ENCODE results near the gene ARHGEF1. TPM values are rescaled to one million over a fixed set of nuclear protein-coding genes. Genes with fewer than 3 reads are reported as not detected.

The ARHGEF1 gene
- polyA plus RNA-seq, 1 donor (not counting 4 experiments of a cell fraction or from before 2014, with no cell fraction given), result 30.5 TPM

GRCh38 chr19:41906916-41907680, 24.1 kb downstream of the ARHGEF1 start:
- no peak for TF ChIP-seq CTCF (optimal IDR thresholded peaks at IDR 0.05 in 1 of 3, IDR thresholded peaks at IDR 0.05 in 1 of 3, conservative IDR thresholded peaks at IDR 0.05 in 1 of 3; ENCODE audit: extremely low read depth in 1 of 3, insufficient read depth in 2 of 3, low read length in 3 of 3)
- no peak for TF ChIP-seq EZH2 (IDR thresholded peaks at IDR 0.05; ENCODE audit: low read length)
- no peaks in the 10 kb centered on the region for H3K9me3 ChIP-seq (ENCODE audit: control insufficient read depth, low read depth, low read length)
- peaks cover 32 to 38% of the 10 kb centered on the region in 2 experiments for H3K36me3 ChIP-seq (ENCODE audit: control insufficient read depth in 2 of 2, extremely low read depth in 1 of 2, insufficient read depth in 2 of 2, low read length in 2 of 2)
- H3K4me1 ChIP-seq (ENCODE audit: control insufficient read depth, extremely low read depth, insufficient read depth, low read length), result no peaks in the 10 kb centered on the region
- H3K4me3 ChIP-seq (ENCODE audit: control insufficient read depth in 2 of 3, extremely low read depth in 1 of 3, insufficient read depth in 2 of 3, low read depth in 1 of 3, low read length in 3 of 3), result no peak overlapping the region
- no peak overlapping the region for H3K27ac ChIP-seq (ENCODE audit: control insufficient read depth, insufficient read depth, low read length)
- H3K27me3 ChIP-seq (ENCODE audit: control insufficient read depth, extremely low read depth, insufficient read depth, low read length), result peaks cover 21% of the 10 kb centered on the region
- no peak overlapping the region for H3K9ac ChIP-seq (ENCODE audit: control insufficient read depth, extremely low read depth, insufficient read depth, low read length)
- H3K4me2 ChIP-seq (ENCODE audit: control insufficient read depth, extremely low read depth, insufficient read depth, low read depth, low read length), result no peak overlapping the region
- no peaks in the 10 kb centered on the region for H3K79me2 ChIP-seq (ENCODE audit: control insufficient read depth, insufficient read depth, low read length)
- no peak for FAIRE-seq
- no peaks in the 10 kb centered on the region for H3K9me1 ChIP-seq (ENCODE audit: control insufficient read depth, extremely low read depth, insufficient read depth, low read length)
- no peak for DNase-seq (ENCODE audit: low read depth, low spot score)
- dilution Hi-C loops (cut with MboI; ENCODE audit: extremely low pct_ligation_motif_present, low sequenced_read_pairs), result no loop called here
- peaks cover 18% of the 10 kb centered on the region for H4K20me1 ChIP-seq (ENCODE audit: control insufficient read depth, extremely low read depth, insufficient read depth, low read length)
- H2AFZ ChIP-seq (ENCODE audit: control insufficient read depth, low read length), result no peak overlapping the region

- no peak for DNase-seq (ENCODE audit: low read depth, low spot score)
- Histone ChIP-seq H2AFZ (ENCODE audit: control insufficient read depth, low read length) (no peak overlapping the region), H3K4me3 (ENCODE audit: control insufficient read depth in 2 of 3, extremely low read depth in 1 of 3, insufficient read depth in 2 of 3, low read depth in 1 of 3, low read length in 3 of 3) (no peak overlapping the region), H3K9me1 (ENCODE audit: control insufficient read depth, extremely low read depth, insufficient read depth, low read length) (no peaks in the 10 kb centered on the region), H4K20me1 (ENCODE audit: control insufficient read depth, extremely low read depth, insufficient read depth, low read length) (peaks cover 16% of the 10 kb centered on the region), H3K4me2 (ENCODE audit: control insufficient read depth, extremely low read depth, insufficient read depth, low read depth, low read length) (no peak overlapping the region), H3K27ac (ENCODE audit: control insufficient read depth, insufficient read depth, low read length) (no peak overlapping the region), H3K9me3 (ENCODE audit: control insufficient read depth, low read depth, low read length) (no peaks in the 10 kb centered on the region), H3K36me3 (ENCODE audit: control insufficient read depth in 2 of 2, extremely low read depth in 1 of 2, insufficient read depth in 2 of 2, low read length in 2 of 2) (peaks cover 26 to 28% of the 10 kb centered on the region in 2 experiments), H3K9ac (ENCODE audit: control insufficient read depth, extremely low read depth, insufficient read depth, low read length) (no peak overlapping the region), H3K79me2 (ENCODE audit: control insufficient read depth, insufficient read depth, low read length) (no peaks in the 10 kb centered on the region), H3K27me3 (ENCODE audit: control insufficient read depth, extremely low read depth, insufficient read depth, low read length) (peaks cover 31% of the 10 kb centered on the region), H3K4me1 (ENCODE audit: control insufficient read depth, extremely low read depth, insufficient read depth, low read length) (no peaks in the 10 kb centered on the region)
- TF ChIP-seq CTCF (optimal IDR thresholded peaks at IDR 0.05 in 1 of 3, IDR thresholded peaks at IDR 0.05 in 1 of 3, conservative IDR thresholded peaks at IDR 0.05 in 1 of 3; ENCODE audit: extremely low read depth in 1 of 3, insufficient read depth in 2 of 3, low read length in 3 of 3) (no peak), EZH2 (IDR thresholded peaks at IDR 0.05; ENCODE audit: low read length) (no peak)
- dilution Hi-C loops (cut with MboI; ENCODE audit: extremely low pct_ligation_motif_present, low sequenced_read_pairs), result no loop called here
- no peak for FAIRE-seq
Measured at GRCh38 chr19:41907994-41908615, 25.1 kb downstream of the ARHGEF1 start.
